Spleen (tissue), 7 donors: ENCODE measurements around the gene STAT3.

Experiments used
- POLR2A ChIP-seq, 3 donors: fragments of 450-650 bp; IDR thresholded peaks; one replicate each; pipeline ENCODE4 v1.5.1; 2017; ENCODE audit warnings: antibody characterized with exemption in 3 of 3, mild to moderate bottlenecking in 1 of 3
- POLR2AphosphoS5 ChIP-seq, 3 donors: sonication (generic); formaldehyde crosslinking; IDR thresholded peaks; one replicate each; pipeline ENCODE4 v1.5.1; 2017; ENCODE audit warnings: antibody characterized with exemption in 3 of 3
- TF ChIP-seq, protein P1 (sequence below), 11 experiments: fragments of 200-600 bp in 7 of 11; fragments of 450-650 bp in 4 of 11; sonication (generic) in 4 of 11; IDR thresholded peaks in 8 of 11; conservative IDR thresholded peaks in 3 of 11; 1 replicate in 7 of 11; 2 replicates in 4 of 11; pipeline versions ENCODE4 v1.4.0 to v1.8.0; 2016 to 2021; ENCODE audit warnings: antibody characterized with exemption in 11 of 11, inconsistent platforms in 4 of 11, mild to moderate bottlenecking in 1 of 11
- donor health status: DM: no; HTN: no; CAD: no; lungs with moderate emphysema.
- donor health status: DM: no; HTN: no; CAD: no.
- donor health status: DM: no; HTN: no; CAD: no.

DNA sequence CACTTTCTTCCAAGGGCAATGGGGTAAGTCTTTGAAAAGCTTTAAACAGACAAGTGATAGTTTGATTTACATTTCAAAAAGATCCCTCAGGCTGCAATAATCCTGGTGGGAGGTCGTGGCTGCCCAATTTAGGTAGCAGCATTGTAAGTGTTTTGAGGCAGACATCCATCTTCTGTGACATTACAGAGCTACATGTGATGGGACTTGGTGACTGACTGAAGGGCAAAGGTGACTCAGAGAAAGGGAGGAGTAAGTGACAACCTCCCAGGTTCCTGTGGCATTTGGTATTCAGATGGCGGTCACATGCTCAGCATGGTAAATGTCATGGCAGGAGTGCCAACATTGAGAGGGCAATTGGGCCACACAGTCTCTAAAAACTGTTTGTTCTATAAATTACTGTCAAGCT, 26.5 kb downstream of the STAT3 start:
- TF ChIP-seq, protein P1, sequence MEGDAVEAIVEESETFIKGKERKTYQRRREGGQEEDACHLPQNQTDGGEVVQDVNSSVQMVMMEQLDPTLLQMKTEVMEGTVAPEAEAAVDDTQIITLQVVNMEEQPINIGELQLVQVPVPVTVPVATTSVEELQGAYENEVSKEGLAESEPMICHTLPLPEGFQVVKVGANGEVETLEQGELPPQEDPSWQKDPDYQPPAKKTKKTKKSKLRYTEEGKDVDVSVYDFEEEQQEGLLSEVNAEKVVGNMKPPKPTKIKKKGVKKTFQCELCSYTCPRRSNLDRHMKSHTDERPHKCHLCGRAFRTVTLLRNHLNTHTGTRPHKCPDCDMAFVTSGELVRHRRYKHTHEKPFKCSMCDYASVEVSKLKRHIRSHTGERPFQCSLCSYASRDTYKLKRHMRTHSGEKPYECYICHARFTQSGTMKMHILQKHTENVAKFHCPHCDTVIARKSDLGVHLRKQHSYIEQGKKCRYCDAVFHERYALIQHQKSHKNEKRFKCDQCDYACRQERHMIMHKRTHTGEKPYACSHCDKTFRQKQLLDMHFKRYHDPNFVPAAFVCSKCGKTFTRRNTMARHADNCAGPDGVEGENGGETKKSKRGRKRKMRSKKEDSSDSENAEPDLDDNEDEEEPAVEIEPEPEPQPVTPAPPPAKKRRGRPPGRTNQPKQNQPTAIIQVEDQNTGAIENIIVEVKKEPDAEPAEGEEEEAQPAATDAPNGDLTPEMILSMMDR (IDR thresholded peaks at IDR 0.05 in 8 of 11, conservative IDR thresholded peaks at IDR 0.05 in 3 of 11), result no peak
- TF ChIP-seq POLR2A (IDR thresholded peaks at IDR 0.05) (no peak), POLR2AphosphoS5 (IDR thresholded peaks at IDR 0.05) (peak in 1 of 3 donors; percentile 17)
